Stimulated activated CD4-positive, alpha-beta T cell treated with anti-CD3 and anti-CD28 coated beads, Interleukin-2, amount 100 ng/mL, for 4 hours (primary cell): ENCODE data around the gene TNFSF8.

Source experiments
- DNase-seq: peaks from one replicate; pipeline ENCODE4 v3.0.0-alpha.2; 2020; ENCODE audit warnings: low read depth

The TNFSF8 gene

GRCh38 chr9:114930056-114930812 lies at the start of gene TNFSF8:
Gene TNFSF8 (minus strand): TSS chr9:114930591. CDS start chr9:114930303, 288 bp downstream.
- peak; percentile 71 for DNase-seq

GRCh38 chr9:114973216-114973615 lies 42.8 kb upstream of the TNFSF8 start:
- DNase-seq = no peak

GRCh38 chr9:114972510-114973136 lies 42.2 kb upstream of the TNFSF8 start:
- no peak for DNase-seq

- DNase-seq = no peak
These were observed 38.9 kb upstream of the TNFSF8 start for GRCh38 chr9:114969269-114969668.

- no peak for DNase-seq
These were observed 38.3 kb upstream of the TNFSF8 start for GRCh38 chr9:114968671-114969070.

GRCh38 chr9:114965564-114965963 lies 35.2 kb upstream of the TNFSF8 start:
- no peak for DNase-seq

GRCh38 chr9:114962809-114963208 lies 32.4 kb upstream of the TNFSF8 start:
- DNase-seq = no peak

- DNase-seq = no peak
These were observed 29.9 kb upstream of the TNFSF8 start for GRCh38 chr9:114960276-114960675.

GRCh38 chr9:114958844-114959235 lies 28.4 kb upstream of the TNFSF8 start:
- no peak for DNase-seq

GRCh38 chr9:114958021-114958843 lies 27.8 kb upstream of the TNFSF8 start:
- peak; percentile 57 for DNase-seq

GRCh38 chr9:114957558-114957957 lies 27.2 kb upstream of the TNFSF8 start:
- no peak for DNase-seq

- no peak for DNase-seq
These were observed 24.7 kb upstream of the TNFSF8 start for GRCh38 chr9:114954956-114955582.

GRCh38 chr9:114953959-114954358 lies 23.6 kb upstream of the TNFSF8 start:
- no peak for DNase-seq

- DNase-seq = no peak
These were observed 22.7 kb upstream of the TNFSF8 start for GRCh38 chr9:114953046-114953445.

GRCh38 chr9:114950761-114951160 lies 20.4 kb upstream of the TNFSF8 start:
- DNase-seq = no peak

- no peak for DNase-seq
These were observed 16.7 kb upstream of the TNFSF8 start for GRCh38 chr9:114947058-114947457.

GRCh38 chr9:114945616-114946412 lies 15.4 kb upstream of the TNFSF8 start:
- no peak for DNase-seq

- DNase-seq = no peak
These were observed 11.0 kb upstream of the TNFSF8 start for GRCh38 chr9:114941376-114941775.

- DNase-seq = no peak
These were observed 8.5 kb upstream of the TNFSF8 start for GRCh38 chr9:114938687-114939575.

GRCh38 chr9:114937516-114937915 lies 7.1 kb upstream of the TNFSF8 start:
- no peak for DNase-seq
